GM23338 (cell line): ENCODE results near the gene SLC16A7. TPM values are rescaled to one million over a fixed set of nuclear protein-coding genes. Genes with fewer than 3 reads are reported as not detected.

Source experiments
- ATAC-seq: fragments of 200-7000 bp; cut with Tn5 transposase; 3 replicates; pipeline ENCODE4 v1.9.1; 2020
- DNase-seq: peaks from one replicate; pipeline ENCODE4 v3.0.0-alpha.2; 2015; ENCODE audit warnings: low spot score
- H2AFZ ChIP-seq: fragments of 200-600 bp; sonication (generic); 2 replicates; pipeline ENCODE4 v1.8.0; 2016; ENCODE audit warnings: antibody characterized with exemption, mild to moderate bottlenecking, moderate library complexity
- H3F3A ChIP-seq: fragments of 200-600 bp; sonication (generic); replicated peaks from 2 replicates; pipeline ENCODE4 v1.8.0; 2017; ENCODE audit warnings: antibody characterized with exemption, mixed run types, low read depth
- H3K27ac ChIP-seq: fragments of 200-600 bp; sonication (generic); 2 replicates; pipeline ENCODE4 v1.6.1; 2016; ENCODE audit warnings: low read depth
- H3K27me3 ChIP-seq: fragments of 200-600 bp; sonication (generic); 2 replicates; pipeline ENCODE4 v1.8.0; 2016; ENCODE audit warnings: mild to moderate bottlenecking, mixed run types, moderate library complexity; ENCODE audit not compliant: insufficient read depth
- H3K36me3 ChIP-seq: fragments of 200-600 bp; sonication (generic); 2 replicates; pipeline ENCODE4 v1.8.0; 2016; ENCODE audit warnings: mild to moderate bottlenecking; ENCODE audit not compliant: insufficient read depth
- H3K4me1 ChIP-seq: fragments of 200-600 bp; sonication (generic); 2 replicates; pipeline ENCODE4 v1.8.0; 2016; ENCODE audit warnings: mild to moderate bottlenecking, moderate library complexity; ENCODE audit not compliant: insufficient read depth
- H3K4me2 ChIP-seq: fragments of 200-600 bp; sonication (generic); 2 replicates; pipeline ENCODE4 v1.7.1; 2017; ENCODE audit warnings: mixed run types
- H3K4me3 ChIP-seq: fragments of 200-600 bp; sonication (generic); 2 replicates; pipeline ENCODE4 v1.6.1; 2016; ENCODE audit warnings: mixed run types
- H3K79me2 ChIP-seq: fragments of 200-600 bp; sonication (generic); replicated peaks from 2 replicates; pipeline ENCODE4 v1.8.0; 2017; ENCODE audit warnings: mild to moderate bottlenecking; ENCODE audit not compliant: insufficient read depth
- H3K9me2 ChIP-seq: fragments of 200-600 bp; sonication (generic); 2 replicates; pipeline ENCODE4 v1.8.0; 2017; ENCODE audit not compliant: insufficient read depth
- H4K20me1 ChIP-seq: fragments of 200-600 bp; sonication (generic); replicated peaks from 2 replicates; pipeline ENCODE4 v1.8.0; 2017; ENCODE audit warnings: mild to moderate bottlenecking; ENCODE audit not compliant: insufficient read depth
- H3K27ac Mint-ChIP-seq: 2 replicates; pipeline ENCODE4 v1.8.0; 2020; ENCODE audit warnings: inconsistent platforms, mild to moderate bottlenecking, moderate library complexity, mixed read lengths
- H3K27me3 Mint-ChIP-seq: 3 replicates; pipeline ENCODE4 v1.8.0; 2022; ENCODE audit warnings: low read depth, mild to moderate bottlenecking, moderate library complexity, mixed read lengths, inconsistent platforms; ENCODE audit not compliant: insufficient read depth, poor library complexity
- H3K36me3 Mint-ChIP-seq: 3 replicates; pipeline ENCODE4 v1.8.0; 2021; ENCODE audit warnings: low read depth, mild to moderate bottlenecking, inconsistent platforms, moderate library complexity, mixed read lengths
- H3K4me1 Mint-ChIP-seq: 3 replicates; pipeline ENCODE4 v1.8.0; 2020; ENCODE audit warnings: mild to moderate bottlenecking, inconsistent platforms, mixed read lengths
- H3K4me3 Mint-ChIP-seq: 3 replicates; pipeline ENCODE4 v1.8.0; 2021; ENCODE audit warnings: moderate library complexity, mild to moderate bottlenecking, inconsistent platforms, mixed read lengths
- H3K9me3 Mint-ChIP-seq: 3 replicates; pipeline ENCODE4 v1.8.0; 2020; ENCODE audit warnings: moderate library complexity, mild to moderate bottlenecking, inconsistent platforms, mixed read lengths
- EZH2phosphoT487 ChIP-seq: fragments of 200-600 bp; sonication (generic); IDR thresholded peaks from one replicate; pipeline ENCODE4 v1.8.1; 2018; ENCODE audit warnings: antibody characterized with exemption; ENCODE audit not compliant: unreplicated experiment
- JUNB ChIP-seq: IDR thresholded peaks from one replicate; pipeline ENCODE4 v1.6.1; 2016; ENCODE audit warnings: antibody characterized with exemption; ENCODE audit not compliant: unreplicated experiment
- POLR2AphosphoS5 ChIP-seq: IDR thresholded peaks from 2 replicates; pipeline ENCODE4 v1.6.1; 2016; ENCODE audit warnings: antibody characterized with exemption, low read depth
- STAT1 ChIP-seq: IDR thresholded peaks from one replicate; pipeline ENCODE4 v1.6.1; 2016; ENCODE audit warnings: antibody characterized with exemption; ENCODE audit not compliant: unreplicated experiment
- polyA plus RNA-seq: library from polyadenylated mRNA; unstranded; fragments of >200 nt; fragmentation: Nextera tagmentation; extraction: Ambion mirVana; gene quantifications from 2 replicates; pipeline ENCODE4 v1.2.1, GENCODE V29; 2016
- total RNA-seq: library from RNA; depleted of rRNA; stranded (reverse); fragments of >200 nt; shearing (Covaris generic); gene quantifications from 2 replicates; pipeline ENCODE4 v1.2.3, GENCODE V29; 2014
- TF ChIP-seq, protein P1 (sequence below): fragments of 250-450 bp; sonication (Bioruptor Pico); IDR thresholded peaks from 2 replicates; pipeline ENCODE4 v1.5.0; 2020; ENCODE audit warnings: mild to moderate bottlenecking, moderate library complexity
- TF ChIP-seq, protein P2 (sequence below), 2 experiments: fragments of 200-600 bp in 1 of 2; sonication (generic) in 1 of 2; conservative IDR thresholded peaks; 2 replicates each; pipeline versions ENCODE4 v1.5.1 to v1.6.1; 2016 to 2017; ENCODE audit warnings: antibody characterized with exemption in 2 of 2, low read depth in 2 of 2, mild to moderate bottlenecking in 2 of 2, moderate library complexity in 1 of 2

The SLC16A7 gene
- total and polyA plus RNA-seq, 2 experiments from 2014 or later = 2.8 to 4.3 TPM

DNA sequence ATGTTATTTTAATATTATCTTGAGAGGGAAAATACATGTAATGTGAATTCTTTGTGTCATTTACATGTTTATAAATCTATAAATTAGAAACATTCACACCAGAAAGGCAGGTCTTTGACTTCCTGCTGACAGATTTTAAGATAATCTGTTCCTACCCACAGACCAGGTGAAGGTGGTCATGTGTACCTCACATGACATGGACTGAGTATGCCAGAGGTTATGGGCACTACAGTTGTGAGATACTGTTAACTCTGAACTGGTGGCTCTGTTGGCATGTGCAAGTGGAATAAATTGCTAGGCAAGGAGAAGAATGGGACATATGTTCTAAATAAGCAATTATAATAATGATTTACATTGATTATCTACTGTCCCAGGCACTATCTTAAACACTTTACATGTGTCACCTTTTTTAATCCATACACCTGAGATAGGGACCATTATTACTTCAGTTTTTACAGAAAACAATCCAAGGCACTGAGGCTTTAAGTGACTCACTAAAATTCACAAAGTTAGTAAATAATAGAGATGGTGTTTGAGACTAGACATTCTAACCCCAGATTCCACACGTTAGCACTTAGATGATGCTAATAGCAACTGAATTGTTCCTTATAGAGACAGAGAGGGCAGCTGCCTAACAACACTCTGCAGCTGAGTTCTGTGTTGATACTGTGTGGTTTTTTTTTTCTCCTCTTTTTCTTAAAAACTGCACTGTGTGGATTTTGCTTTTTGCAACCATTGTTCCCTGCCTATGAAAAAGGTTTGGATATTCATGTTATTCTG lies 23.8 kb downstream of the SLC16A7 start (continued):
- TF ChIP-seq, protein P1, sequence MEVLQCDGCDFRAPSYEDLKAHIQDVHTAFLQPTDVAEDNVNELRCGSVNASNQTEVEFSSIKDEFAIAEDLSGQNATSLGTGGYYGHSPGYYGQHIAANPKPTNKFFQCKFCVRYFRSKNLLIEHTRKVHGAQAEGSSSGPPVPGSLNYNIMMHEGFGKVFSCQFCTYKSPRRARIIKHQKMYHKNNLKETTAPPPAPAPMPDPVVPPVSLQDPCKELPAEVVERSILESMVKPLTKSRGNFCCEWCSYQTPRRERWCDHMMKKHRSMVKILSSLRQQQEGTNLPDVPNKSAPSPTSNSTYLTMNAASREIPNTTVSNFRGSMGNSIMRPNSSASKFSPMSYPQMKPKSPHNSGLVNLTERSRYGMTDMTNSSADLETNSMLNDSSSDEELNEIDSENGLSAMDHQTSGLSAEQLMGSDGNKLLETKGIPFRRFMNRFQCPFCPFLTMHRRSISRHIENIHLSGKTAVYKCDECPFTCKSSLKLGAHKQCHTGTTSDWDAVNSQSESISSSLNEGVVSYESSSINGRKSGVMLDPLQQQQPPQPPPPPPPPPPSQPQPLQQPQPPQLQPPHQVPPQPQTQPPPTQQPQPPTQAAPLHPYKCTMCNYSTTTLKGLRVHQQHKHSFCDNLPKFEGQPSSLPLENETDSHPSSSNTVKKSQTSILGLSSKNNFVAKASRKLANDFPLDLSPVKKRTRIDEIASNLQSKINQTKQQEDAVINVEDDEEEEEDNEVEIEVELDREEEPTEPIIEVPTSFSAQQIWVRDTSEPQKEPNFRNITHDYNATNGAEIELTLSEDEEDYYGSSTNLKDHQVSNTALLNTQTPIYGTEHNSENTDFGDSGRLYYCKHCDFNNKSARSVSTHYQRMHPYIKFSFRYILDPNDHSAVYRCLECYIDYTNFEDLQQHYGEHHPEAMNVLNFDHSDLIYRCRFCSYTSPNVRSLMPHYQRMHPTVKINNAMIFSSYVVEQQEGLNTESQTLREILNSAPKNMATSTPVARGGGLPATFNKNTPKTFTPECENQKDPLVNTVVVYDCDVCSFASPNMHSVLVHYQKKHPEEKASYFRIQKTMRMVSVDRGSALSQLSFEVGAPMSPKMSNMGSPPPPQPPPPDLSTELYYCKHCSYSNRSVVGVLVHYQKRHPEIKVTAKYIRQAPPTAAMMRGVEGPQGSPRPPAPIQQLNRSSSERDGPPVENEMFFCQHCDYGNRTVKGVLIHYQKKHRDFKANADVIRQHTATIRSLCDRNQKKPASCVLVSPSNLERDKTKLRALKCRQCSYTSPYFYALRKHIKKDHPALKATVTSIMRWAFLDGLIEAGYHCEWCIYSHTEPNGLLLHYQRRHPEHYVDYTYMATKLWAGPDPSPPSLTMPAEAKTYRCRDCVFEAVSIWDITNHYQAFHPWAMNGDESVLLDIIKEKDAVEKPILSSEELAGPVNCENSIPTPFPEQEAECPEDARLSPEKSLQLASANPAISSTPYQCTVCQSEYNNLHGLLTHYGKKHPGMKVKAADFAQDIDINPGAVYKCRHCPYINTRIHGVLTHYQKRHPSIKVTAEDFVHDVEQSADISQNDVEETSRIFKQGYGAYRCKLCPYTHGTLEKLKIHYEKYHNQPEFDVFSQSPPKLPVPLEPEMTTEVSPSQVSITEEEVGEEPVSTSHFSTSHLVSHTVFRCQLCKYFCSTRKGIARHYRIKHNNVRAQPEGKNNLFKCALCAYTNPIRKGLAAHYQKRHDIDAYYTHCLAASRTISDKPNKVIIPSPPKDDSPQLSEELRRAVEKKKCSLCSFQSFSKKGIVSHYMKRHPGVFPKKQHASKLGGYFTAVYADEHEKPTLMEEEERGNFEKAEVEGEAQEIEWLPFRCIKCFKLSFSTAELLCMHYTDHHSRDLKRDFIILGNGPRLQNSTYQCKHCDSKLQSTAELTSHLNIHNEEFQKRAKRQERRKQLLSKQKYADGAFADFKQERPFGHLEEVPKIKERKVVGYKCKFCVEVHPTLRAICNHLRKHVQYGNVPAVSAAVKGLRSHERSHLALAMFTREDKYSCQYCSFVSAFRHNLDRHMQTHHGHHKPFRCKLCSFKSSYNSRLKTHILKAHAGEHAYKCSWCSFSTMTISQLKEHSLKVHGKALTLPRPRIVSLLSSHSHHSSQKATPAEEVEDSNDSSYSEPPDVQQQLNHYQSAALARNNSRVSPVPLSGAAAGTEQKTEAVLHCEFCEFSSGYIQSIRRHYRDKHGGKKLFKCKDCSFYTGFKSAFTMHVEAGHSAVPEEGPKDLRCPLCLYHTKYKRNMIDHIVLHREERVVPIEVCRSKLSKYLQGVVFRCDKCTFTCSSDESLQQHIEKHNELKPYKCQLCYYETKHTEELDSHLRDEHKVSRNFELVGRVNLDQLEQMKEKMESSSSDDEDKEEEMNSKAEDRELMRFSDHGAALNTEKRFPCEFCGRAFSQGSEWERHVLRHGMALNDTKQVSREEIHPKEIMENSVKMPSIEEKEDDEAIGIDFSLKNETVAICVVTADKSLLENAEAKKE = no peak
- TF ChIP-seq JUNB = no peak
- no peak for TF ChIP-seq POLR2AphosphoS5
- TF ChIP-seq STAT1 = no peak
- no peak for TF ChIP-seq EZH2phosphoT487

DNA sequence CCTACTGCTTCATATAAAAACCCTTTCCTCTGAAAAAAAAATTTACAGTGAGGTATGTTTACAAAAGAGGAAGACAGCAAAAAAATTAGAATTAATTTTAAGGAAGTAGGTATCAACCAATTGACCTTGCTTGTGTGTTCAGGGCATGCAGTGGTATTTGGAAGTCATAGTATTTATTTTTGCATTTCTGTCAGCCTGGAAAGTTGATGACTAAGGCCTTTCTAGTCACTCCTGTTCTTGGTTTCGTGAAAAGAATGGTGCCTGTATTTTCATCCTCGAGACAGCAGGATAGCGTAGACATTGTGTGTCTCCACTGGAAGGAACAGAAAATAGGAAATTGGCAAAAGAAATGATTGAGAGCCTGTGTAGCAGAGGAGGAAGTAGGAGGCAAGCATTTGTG lies 24.5 kb downstream of the SLC16A7 start:
- no peak overlapping the region for H2AFZ ChIP-seq
- no peak for DNase-seq
- no peak for ATAC-seq
- H3K79me2 ChIP-seq = no peaks in the 10 kb centered on the region
- H3K4me3 ChIP-seq = no peak overlapping the region
- H3K4me2 ChIP-seq = no peak overlapping the region
- no peaks in the 10 kb centered on the region for H3F3A ChIP-seq
- no peaks in the 10 kb centered on the region for H3K9me2 ChIP-seq
- no peaks in the 10 kb centered on the region for H3K36me3 ChIP-seq
- Mint-ChIP-seq H3K9me3 (no peaks in the 10 kb centered on the region), H3K27me3 (no peaks in the 10 kb centered on the region), H3K27ac (peak overlapping the region; percentile 60), H3K36me3 (no peaks in the 10 kb centered on the region), H3K4me1 (no peaks in the 10 kb centered on the region), H3K4me3 (no peak overlapping the region)
- H3K4me1 ChIP-seq = no peaks in the 10 kb centered on the region
- H3K27ac ChIP-seq = no peak overlapping the region
- no peaks in the 10 kb centered on the region for H3K27me3 ChIP-seq
- H4K20me1 ChIP-seq = no peaks in the 10 kb centered on the region
- TF ChIP-seq, protein P2, sequence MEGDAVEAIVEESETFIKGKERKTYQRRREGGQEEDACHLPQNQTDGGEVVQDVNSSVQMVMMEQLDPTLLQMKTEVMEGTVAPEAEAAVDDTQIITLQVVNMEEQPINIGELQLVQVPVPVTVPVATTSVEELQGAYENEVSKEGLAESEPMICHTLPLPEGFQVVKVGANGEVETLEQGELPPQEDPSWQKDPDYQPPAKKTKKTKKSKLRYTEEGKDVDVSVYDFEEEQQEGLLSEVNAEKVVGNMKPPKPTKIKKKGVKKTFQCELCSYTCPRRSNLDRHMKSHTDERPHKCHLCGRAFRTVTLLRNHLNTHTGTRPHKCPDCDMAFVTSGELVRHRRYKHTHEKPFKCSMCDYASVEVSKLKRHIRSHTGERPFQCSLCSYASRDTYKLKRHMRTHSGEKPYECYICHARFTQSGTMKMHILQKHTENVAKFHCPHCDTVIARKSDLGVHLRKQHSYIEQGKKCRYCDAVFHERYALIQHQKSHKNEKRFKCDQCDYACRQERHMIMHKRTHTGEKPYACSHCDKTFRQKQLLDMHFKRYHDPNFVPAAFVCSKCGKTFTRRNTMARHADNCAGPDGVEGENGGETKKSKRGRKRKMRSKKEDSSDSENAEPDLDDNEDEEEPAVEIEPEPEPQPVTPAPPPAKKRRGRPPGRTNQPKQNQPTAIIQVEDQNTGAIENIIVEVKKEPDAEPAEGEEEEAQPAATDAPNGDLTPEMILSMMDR (conservative IDR thresholded peaks at IDR 0.05; ENCODE audit: low read depth in 2 of 2) = no peak
- TF ChIP-seq JUNB = no peak
- TF ChIP-seq STAT1 = no peak
- no peak for TF ChIP-seq EZH2phosphoT487
- TF ChIP-seq, protein P1 = no peak
- TF ChIP-seq POLR2AphosphoS5 = no peak
